Cardiac muscle cell (in vitro differentiated cells and primary cell): ENCODE measurements around the gene GAA. TPM values are rescaled to one million over a fixed set of nuclear protein-coding genes. Genes with fewer than 3 reads are reported as not detected.

ENCODE experiments used
- DNase-seq, 2 donors: peaks; one replicate each; pipeline versions ENCODE4 v3.0.0 to v3.0.0-alpha.2; 2010 to 2017; ENCODE audit warnings: low read depth in 1 of 2, low spot score in 1 of 2
- H3K27ac ChIP-seq: fragments of 200-600 bp; sonication (generic); 2 replicates; pipeline ENCODE4 v1.5.1; 2016
- H3K27me3 ChIP-seq: fragments of 200-600 bp; sonication (generic); 2 replicates; pipeline ENCODE4 v1.6.0; 2016; ENCODE audit warnings: control low read depth
- H3K36me3 ChIP-seq: fragments of 200-600 bp; sonication (generic); 2 replicates; pipeline ENCODE4 v1.5.1; 2016; ENCODE audit warnings: control low read depth
- H3K4me1 ChIP-seq: fragments of 200-600 bp; sonication (generic); 2 replicates; pipeline ENCODE4 v1.8.1; 2017; ENCODE audit warnings: low read depth, mild to moderate bottlenecking, mixed run types
- H3K4me3 ChIP-seq: fragments of 200-600 bp; sonication (generic); 2 replicates; pipeline ENCODE4 v1.5.1; 2016; ENCODE audit warnings: mild to moderate bottlenecking
- H3K9me3 ChIP-seq: fragments of 200-600 bp; sonication (generic); 2 replicates; pipeline ENCODE4 v1.5.1; 2017; ENCODE audit warnings: low read depth, mild to moderate bottlenecking, control low read depth
- polyA plus RNA-seq: library from polyadenylated mRNA; unstranded; fragments of >200 nt; fragmentation: Nextera tagmentation; extraction: Ambion mirVana; gene quantifications from 2 replicates; pipeline ENCODE4 v1.2.1, GENCODE V29; 2016
- total RNA-seq: library from RNA; depleted of rRNA; stranded (reverse); fragments of >200 nt; gene quantifications from 2 replicates; pipeline ENCODE4 v1.2.3, GENCODE V29; 2016
- TF ChIP-seq, protein P1 (sequence below): IDR thresholded peaks from 2 replicates; pipeline ENCODE4 v1.5.1; 2012; ENCODE audit warnings: low read depth, mild to moderate bottlenecking, low read length

The GAA gene
- total and polyA plus RNA-seq, 2 experiments from 2014 or later = 72.7 to 150 TPM

DNA sequence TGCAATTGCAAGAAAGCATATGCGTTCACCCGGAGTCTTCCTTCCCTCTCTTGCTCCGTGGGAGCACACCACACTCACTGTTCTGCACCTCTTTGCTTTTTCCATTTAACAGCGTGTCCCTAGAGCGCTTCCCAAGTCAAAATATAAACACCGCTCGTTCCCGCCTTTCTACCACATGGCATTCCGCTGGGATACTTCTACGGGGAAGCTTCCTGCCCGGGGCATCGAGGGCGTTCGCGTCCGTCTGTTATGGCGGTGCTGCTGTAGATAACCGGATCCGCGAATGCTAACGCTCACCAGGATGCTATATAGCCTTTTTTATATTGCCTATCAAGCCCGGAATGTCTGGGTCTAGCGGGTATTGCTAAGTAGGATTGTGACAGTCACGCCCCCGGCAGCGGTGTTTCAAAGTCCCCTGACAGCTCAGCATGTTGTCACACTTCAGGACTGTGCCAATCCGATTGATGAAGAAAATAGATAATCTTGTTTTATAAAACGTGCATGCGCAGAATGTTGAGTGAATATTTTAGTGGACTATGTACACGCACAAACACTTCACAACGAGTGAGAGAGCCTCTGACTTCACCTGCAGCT, 33.9 kb upstream of the GAA start:
- Histone ChIP-seq H3K4me3 (no peak overlapping the region), H3K27me3 (no peaks in the 10 kb centered on the region), H3K9me3 (no peaks in the 10 kb centered on the region), H3K27ac (no peak overlapping the region), H3K36me3 (no peaks in the 10 kb centered on the region), H3K4me1 (no peaks in the 10 kb centered on the region)
- TF ChIP-seq, protein P1, sequence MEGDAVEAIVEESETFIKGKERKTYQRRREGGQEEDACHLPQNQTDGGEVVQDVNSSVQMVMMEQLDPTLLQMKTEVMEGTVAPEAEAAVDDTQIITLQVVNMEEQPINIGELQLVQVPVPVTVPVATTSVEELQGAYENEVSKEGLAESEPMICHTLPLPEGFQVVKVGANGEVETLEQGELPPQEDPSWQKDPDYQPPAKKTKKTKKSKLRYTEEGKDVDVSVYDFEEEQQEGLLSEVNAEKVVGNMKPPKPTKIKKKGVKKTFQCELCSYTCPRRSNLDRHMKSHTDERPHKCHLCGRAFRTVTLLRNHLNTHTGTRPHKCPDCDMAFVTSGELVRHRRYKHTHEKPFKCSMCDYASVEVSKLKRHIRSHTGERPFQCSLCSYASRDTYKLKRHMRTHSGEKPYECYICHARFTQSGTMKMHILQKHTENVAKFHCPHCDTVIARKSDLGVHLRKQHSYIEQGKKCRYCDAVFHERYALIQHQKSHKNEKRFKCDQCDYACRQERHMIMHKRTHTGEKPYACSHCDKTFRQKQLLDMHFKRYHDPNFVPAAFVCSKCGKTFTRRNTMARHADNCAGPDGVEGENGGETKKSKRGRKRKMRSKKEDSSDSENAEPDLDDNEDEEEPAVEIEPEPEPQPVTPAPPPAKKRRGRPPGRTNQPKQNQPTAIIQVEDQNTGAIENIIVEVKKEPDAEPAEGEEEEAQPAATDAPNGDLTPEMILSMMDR = no peak
- DNase-seq = no peak

DNA sequence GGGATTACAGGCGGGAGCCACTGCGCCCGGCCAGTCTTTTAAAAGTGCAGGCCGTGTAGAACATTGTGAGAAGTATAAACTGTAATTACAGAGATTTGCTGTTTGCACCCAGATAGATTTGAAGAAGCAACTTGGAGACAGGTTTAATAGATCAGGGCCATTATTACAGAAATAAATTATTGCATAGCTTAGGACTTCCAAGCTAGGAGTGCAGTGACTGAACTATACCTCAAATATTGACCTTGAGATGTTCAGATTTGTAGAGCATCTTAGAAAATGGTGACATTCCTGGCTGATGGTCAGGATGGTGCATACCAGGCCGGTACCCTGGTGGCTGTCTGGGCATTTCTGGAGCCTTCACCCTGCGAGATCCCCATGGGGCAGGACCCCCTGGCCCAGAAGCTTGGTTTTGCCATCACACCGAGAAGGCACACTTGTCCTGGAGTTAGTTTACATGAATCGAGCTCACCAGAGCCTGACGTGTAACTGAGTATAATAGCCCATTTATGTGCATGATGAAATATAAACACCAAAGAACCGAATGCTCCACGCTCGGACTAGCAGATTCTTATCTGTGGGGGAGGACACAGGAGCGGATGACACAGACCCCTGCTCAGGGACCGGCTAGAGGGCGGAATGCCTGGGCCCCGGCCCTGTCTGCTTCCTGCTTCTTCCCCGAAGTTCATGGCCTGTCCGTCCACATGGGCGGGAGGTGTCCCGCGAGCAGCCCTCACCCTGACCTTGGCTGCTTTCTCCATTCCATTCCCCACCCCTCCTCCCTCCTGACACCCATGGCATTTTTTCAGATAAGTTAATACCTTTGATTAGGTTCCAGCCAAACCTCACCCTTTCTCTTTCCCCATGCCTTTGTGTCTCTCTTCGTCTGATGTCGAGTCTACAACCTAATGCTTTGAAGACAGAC, 32.8 kb upstream of the GAA start:
- Histone ChIP-seq H3K4me1 (no peaks in the 10 kb centered on the region), H3K4me3 (no peak overlapping the region), H3K27ac (no peak overlapping the region), H3K9me3 (no peaks in the 10 kb centered on the region), H3K36me3 (no peaks in the 10 kb centered on the region), H3K27me3 (no peaks in the 10 kb centered on the region)
- DNase-seq = peak in 1 of 2 donors; percentile 71
- TF ChIP-seq, protein P1 = no peak

DNA sequence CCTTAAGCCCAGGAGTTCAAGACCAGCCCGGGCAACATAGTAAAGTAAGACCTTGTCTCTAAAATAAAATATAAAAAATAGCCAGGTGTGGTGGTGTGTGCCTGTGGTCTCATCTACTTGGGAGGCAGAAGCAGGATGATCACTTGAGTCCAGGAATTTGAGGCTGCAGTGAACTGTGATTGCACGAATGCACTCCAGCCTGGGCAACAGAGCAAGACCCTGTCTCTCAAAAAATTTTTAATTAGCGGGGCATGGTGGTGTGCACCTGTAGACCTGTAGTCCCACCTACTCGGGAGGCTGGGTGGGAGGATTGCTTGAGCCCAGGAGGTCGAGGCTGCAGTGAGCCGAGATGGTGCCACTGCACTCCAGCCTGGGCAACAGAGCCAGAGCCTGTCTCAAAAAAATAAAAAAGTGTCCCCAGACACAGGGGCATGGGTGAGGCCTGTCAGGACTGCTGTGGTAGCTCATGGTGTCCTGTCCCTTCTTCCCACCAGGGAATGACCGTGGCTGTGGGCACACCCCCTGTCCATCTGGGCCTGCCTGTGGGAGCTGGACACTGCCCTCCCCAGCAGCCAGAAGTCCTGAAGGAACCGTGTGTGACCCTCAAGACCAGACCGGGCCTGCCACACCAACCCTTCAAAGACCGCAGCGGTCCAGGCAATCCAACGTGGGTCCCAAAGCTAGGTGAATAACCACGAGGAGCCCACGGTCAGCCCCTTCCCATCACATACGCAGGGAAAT, 30.8 kb upstream of the GAA start:
- TF ChIP-seq, protein P1 = no peak
- Histone ChIP-seq H3K9me3 (no peaks in the 10 kb centered on the region), H3K27me3 (no peaks in the 10 kb centered on the region), H3K27ac (no peak overlapping the region), H3K4me3 (no peak overlapping the region), H3K36me3 (no peaks in the 10 kb centered on the region), H3K4me1 (no peaks in the 10 kb centered on the region)
- no peak for DNase-seq

DNA sequence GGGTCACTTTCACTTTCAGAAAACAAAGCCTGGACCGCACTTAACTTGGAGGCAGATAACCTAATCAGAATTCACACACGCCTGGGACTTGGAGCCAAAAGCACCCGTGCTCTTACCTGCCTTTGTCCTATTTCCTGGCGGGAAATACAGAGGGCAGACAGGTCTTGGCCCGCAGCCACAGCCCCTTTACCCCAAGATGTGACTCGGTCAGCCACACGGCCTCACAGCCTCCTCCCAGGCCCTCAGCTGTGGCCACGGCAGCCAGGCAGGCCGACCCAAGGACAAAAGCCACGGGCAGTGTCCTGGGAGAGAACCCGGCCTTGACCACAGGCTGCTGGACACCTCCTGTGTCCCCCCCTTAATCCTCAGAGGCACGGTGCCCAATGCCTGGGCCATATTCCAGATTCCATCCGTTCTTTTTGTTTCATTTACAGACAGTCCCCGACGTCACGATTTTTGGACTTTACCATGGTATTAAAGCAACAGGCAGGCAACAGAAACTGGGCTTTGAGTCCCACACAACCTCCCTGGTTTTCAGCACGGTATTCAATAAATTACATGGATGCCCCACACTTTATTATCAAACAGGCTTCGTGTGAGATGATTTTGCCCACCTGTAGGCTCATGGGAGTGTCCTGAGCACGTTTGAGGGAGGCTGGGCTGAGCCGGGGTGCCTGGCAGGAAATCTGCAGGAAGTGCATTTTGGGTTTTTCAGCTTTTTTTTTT, 30.1 kb upstream of the GAA start:
- Histone ChIP-seq H3K27ac (no peak overlapping the region), H3K4me3 (no peak overlapping the region), H3K27me3 (no peaks in the 10 kb centered on the region), H3K36me3 (no peaks in the 10 kb centered on the region), H3K9me3 (no peaks in the 10 kb centered on the region), H3K4me1 (no peaks in the 10 kb centered on the region)
- TF ChIP-seq, protein P1 = no peak
- peak in 1 of 2 donors; percentile 75 for DNase-seq

DNA sequence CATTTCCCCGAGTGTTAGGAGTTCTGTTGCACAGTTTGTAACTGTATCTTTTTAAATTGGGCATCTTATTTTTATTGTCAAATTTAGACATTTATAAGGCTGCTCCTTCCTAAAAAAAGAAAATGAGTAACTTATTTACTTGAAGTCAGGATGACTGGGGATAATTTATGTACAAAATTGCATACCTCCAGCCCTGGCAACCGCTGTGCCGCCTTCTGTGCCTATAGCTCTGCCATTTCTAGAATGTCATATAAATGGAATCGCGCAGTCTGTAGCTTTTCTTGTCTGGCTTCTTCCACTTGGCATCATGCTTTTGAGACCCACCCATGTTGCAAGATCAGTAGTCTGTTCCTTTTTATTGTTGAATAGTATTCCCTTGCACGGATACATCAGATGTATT, 29.0 kb upstream of the GAA start:
- H3K4me1 ChIP-seq = no peaks in the 10 kb centered on the region
- H3K4me3 ChIP-seq = no peak overlapping the region
- DNase-seq = no peak
- no peaks in the 10 kb centered on the region for H3K27me3 ChIP-seq
- H3K9me3 ChIP-seq = no peaks in the 10 kb centered on the region
- H3K27ac ChIP-seq = no peak overlapping the region
- TF ChIP-seq, protein P1 = no peak
- no peaks in the 10 kb centered on the region for H3K36me3 ChIP-seq
